Fibroblast of villous mesenchyme (primary cell): ENCODE data around the gene RAD51B. TPM values are rescaled to one million over a fixed set of nuclear protein-coding genes. Genes with fewer than 3 reads are reported as not detected.
A peak's percentile ranks its signal among the peaks of the same experiment; 100 is the strongest.

Experiments
- DNase-seq: peaks from one replicate; pipeline ENCODE4 v3.0.0-alpha.2; 2010; ENCODE audit warnings: low read depth
- H3K4me3 ChIP-seq: 2 replicates; pipeline ENCODE4 v1.5.1; 2011; ENCODE audit warnings: low read depth, mild to moderate bottlenecking, low read length
- total RNA-seq: library from RNA; depleted of rRNA; stranded (reverse); fragments of >200 nt; gene quantifications from 2 replicates; pipeline ENCODE4 v1.2.3, GENCODE V29; 2012
- TF ChIP-seq, protein P1 (sequence below): IDR thresholded peaks from 2 replicates; pipeline ENCODE4 v1.5.1; 2012; ENCODE audit warnings: low read depth, mild to moderate bottlenecking, low read length; ENCODE audit not compliant: insufficient read depth

RAD51B gene
- total RNA-seq, 1 donor, result 22.0 TPM

DNA sequence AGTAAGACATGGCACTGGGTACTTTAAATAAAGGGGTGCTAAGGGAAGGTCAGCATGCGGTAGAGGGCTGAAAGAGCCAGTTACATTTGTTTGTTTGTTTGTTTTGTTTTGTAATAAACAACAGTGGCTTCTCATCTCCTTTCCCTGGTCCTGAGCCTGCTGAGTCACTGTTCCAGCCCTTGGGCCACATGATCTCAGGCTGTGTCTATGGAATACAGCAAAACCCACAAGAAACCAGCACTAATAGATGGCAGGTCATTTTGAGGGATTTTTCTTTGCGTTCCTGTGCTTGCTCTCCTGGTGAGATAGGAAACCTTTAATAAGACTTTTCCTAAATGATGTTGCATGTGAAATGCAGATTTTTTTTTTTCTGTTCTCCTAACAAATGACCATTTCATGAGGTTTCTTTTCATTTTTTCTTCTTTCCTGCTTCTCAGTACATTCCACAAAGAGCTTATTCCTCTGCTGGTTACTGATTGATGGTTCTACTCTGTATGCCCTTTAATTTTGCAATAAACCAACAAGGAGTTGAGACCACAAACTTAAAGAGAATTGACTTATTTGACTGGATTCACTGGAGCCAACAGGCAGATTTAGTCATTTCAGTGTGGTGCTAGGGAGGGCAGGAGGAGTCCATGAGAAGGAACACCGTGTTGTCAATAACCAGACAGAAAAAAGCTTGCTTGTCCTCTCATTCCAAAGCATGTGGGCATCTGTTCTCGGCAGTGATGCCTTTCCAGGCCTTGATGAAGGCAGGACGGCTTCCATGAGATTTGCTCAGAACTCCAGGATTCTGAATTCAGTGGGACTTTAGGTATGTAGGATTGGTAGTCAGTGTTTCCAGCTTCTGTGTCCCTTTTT, 459.2 kb downstream of the RAD51B start:
- TF ChIP-seq, protein P1, sequence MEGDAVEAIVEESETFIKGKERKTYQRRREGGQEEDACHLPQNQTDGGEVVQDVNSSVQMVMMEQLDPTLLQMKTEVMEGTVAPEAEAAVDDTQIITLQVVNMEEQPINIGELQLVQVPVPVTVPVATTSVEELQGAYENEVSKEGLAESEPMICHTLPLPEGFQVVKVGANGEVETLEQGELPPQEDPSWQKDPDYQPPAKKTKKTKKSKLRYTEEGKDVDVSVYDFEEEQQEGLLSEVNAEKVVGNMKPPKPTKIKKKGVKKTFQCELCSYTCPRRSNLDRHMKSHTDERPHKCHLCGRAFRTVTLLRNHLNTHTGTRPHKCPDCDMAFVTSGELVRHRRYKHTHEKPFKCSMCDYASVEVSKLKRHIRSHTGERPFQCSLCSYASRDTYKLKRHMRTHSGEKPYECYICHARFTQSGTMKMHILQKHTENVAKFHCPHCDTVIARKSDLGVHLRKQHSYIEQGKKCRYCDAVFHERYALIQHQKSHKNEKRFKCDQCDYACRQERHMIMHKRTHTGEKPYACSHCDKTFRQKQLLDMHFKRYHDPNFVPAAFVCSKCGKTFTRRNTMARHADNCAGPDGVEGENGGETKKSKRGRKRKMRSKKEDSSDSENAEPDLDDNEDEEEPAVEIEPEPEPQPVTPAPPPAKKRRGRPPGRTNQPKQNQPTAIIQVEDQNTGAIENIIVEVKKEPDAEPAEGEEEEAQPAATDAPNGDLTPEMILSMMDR, result no peak
- peak; percentile 75 for DNase-seq
- no peak overlapping the region for H3K4me3 ChIP-seq

DNA sequence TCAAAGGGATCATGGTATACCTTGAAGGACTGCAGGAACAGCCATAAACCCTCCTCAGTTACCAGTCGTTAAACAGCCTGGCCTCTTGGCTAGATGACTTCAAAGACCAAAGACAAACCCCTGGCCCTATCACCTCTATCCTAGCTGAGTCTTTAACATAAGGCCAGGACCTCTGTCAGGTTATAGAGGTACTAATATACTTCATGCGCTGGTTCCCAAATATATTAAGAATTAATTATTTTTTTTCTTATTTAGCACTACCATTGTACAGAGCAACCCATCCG, 459.8 kb downstream of the RAD51B start:
- no peak for DNase-seq
- TF ChIP-seq, protein P1, result no peak
- H3K4me3 ChIP-seq, result no peak overlapping the region

DNA sequence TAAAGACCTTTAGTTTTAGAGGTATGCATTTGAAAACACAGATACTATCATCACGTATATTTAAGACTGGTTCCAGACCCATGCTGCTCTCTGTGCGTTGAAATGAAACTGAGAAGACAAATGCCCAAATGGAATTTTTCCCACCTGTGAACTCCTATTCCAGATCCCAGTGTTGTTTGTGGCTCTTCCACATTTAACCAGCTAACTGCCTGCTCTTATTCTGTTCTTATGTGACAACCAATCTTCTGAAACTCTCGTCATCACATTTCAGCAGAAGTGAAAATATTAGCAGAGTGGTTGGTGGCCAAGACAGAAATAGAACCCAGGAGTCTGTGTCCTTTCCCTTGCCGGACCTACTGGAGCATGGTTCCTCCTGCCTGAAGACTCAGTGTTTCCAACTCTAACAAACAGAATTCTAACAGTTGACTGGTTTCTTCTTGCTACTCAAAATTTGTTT, 460.2 kb downstream of the RAD51B start:
- TF ChIP-seq, protein P1, result no peak
- no peak for DNase-seq
- no peak overlapping the region for H3K4me3 ChIP-seq

DNA sequence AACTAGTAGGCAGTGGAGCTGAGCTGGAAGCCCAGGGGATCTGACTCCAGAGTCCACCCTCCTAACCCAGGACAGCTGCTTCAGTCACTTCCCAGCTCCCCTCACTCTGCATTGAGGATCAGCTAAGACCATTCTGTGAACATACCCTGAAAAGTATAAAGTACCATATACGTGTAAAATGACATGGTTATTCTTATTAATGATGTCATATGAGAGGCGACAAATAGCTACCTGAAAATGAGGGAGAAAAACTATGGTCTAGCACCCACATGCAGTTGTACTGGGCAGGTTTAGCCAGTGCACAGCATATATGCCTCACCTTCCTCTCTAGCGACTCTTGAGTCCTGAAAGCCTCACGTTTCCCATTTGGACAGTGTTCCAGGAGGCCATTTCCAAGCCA, 461.9 kb downstream of the RAD51B start:
- H3K4me3 ChIP-seq, result no peak overlapping the region
- DNase-seq, result no peak
- TF ChIP-seq, protein P1, result no peak

DNA sequence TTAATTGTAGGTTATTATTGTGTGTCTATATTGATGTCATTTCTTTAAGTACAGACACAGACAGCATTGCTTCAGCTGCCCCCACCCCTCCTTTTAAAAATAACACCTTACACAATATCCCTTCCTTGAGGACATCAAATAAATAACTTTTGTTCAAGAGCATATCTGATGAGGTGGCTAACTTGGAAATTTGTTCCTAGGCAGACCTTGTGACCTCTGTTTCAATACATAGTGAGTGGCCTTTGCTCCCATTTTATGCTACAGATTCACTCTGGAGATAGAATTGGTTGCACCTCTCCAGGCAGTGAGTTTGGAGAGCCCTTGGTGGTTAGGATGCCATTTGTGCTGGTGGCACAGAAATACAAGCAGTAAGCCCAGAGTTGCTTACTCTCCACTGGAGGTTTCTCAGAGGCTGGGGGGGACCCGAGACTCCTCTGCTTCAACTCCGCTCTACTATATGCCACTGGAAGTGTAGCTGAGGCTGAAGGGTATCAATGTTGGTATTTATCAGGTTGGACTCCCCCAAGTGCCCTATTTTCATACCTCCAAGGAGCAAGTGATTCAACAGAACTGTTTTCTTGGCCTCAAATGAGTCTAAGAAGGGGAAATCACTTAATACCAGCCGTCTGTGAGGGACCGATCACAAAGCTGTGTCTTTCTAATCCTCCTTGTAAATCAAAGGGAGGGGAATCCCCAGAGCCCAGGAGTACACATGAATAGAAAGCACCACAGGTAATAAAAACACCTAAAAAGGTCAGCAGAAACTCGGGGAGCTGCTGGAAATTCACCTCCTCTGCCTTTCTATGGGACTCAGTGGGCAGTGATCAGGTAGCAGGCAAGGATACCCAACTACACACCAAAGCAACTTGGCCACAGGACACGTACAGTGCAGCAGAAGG, 463.1 kb downstream of the RAD51B start:
- TF ChIP-seq, protein P1, result no peak

DNA sequence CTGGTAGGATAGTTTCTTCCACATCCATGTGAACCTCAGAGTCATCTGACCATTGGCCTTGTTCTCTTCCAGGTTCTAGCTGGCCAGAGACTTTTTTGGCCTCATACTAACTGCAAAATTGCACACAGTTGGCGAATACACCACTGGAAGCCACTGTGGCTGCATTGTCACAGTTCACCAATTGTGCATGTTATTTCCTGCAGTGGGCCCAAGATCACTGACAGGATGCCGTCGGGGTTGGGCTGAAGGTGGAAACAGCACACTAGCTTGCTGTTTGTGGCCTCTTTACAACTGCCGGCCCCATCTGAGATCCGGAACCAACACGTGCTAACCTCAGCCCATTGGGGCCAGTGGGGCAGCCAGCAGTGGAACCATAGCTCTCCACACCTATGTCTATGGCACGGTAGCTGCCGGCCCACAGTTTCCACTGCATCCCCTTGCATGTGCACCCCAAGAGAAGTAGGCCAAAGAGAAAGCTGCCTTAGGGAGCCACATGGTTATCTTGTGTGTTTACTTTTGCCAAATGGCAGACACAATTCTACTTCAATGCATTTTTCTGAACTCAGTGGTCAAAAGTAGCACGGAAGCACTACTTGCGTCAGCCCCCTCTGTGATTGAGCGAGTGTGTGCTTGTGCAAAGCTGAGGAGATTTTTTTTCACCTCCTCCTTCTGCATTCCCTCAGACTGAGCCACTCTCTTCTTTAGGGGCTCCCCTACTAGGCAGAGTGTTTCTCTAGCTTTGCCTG, 464.0 kb downstream of the RAD51B start:
- TF ChIP-seq, protein P1, result no peak
- H3K4me3 ChIP-seq, result no peak overlapping the region
- DNase-seq, result no peak

More for the DNA sequence above, 463.1 kb downstream of the RAD51B start:
- DNase-seq, result no peak
- no peak overlapping the region for H3K4me3 ChIP-seq
